OCI-LY7 (cell line): ENCODE data around the gene KRTAP25-1. TPM values are rescaled to one million over a fixed set of nuclear protein-coding genes. Genes with fewer than 3 reads are reported as not detected.

Source experiments
- Bru-seq: library from RNA; stranded (reverse); fragments of 400-500 nt; gene quantifications from one replicate; lab custom pipeline; 2021; lab: Mats Ljungman, UMichigan
- BruChase-seq, 2 experiments: library from RNA; stranded (reverse); fragments of 400-500 nt; gene quantifications; one replicate each; lab custom pipeline; 2021; lab: Mats Ljungman, UMichigan
- BruUV-seq: library from RNA; stranded (reverse); fragments of 400-500 nt; replicated peaks from 2 replicates; lab custom pipeline; 2021; lab: Mats Ljungman, UMichigan
- CTCF ChIA-PET: fragments of 300-600 bp; sonication (Branson Sonifier 250); formaldehyde crosslinking; loops from one replicate; lab custom pipeline; 2022; ENCODE audit warnings: antibody characterized with exemption; ENCODE audit not compliant: unreplicated experiment; lab: Charles Lee
- POLR2A ChIA-PET: fragments of 300-600 bp; sonication (Branson Sonifier 250); formaldehyde crosslinking; loops from one replicate; lab custom pipeline; 2022; ENCODE audit warnings: antibody characterized with exemption; lab: Charles Lee
- DNase-seq: peaks from one replicate; pipeline ENCODE4 v3.0.0-alpha.2; 2015; ENCODE audit warnings: low spot score
- H2AFZ ChIP-seq: fragments of 200-600 bp; sonication (generic), shearing (Covaris generic); 2 replicates; pipeline ENCODE4 v1.6.1; 2014; ENCODE audit warnings: mild to moderate bottlenecking, antibody characterized with exemption, low read length, moderate library complexity
- H3K27ac ChIP-seq: fragments of 200-600 bp; sonication (generic); 2 replicates; pipeline ENCODE4 v1.5.1; 2014; ENCODE audit warnings: mixed run types, low read depth, mild to moderate bottlenecking, moderate library complexity, low read length, inconsistent platforms; ENCODE audit not compliant: poor library complexity, severe bottlenecking
- H3K36me3 ChIP-seq: fragments of 200-600 bp; sonication (generic); 2 replicates; pipeline ENCODE4 v1.6.1; 2014; ENCODE audit warnings: mild to moderate bottlenecking, antibody characterized with exemption, low read length, moderate library complexity, mixed read lengths; ENCODE audit not compliant: insufficient read depth
- H3K4me1 ChIP-seq: fragments of 200-600 bp; sonication (generic); 2 replicates; pipeline ENCODE4 v1.5.1; 2014; ENCODE audit warnings: mild to moderate bottlenecking, low read length; ENCODE audit not compliant: insufficient read depth, poor library complexity, severe bottlenecking
- H3K4me2 ChIP-seq: fragments of 200-600 bp; sonication (generic); 2 replicates; pipeline ENCODE4 v1.6.1; 2014; ENCODE audit warnings: mild to moderate bottlenecking, low read length
- H3K4me3 ChIP-seq: fragments of 200-600 bp; sonication (generic); 2 replicates; pipeline ENCODE4 v1.5.1; 2014; ENCODE audit warnings: mild to moderate bottlenecking, low read depth, low read length; ENCODE audit not compliant: poor library complexity, severe bottlenecking
- H3K79me2 ChIP-seq: fragments of 200-600 bp; sonication (generic); 2 replicates; pipeline ENCODE4 v1.6.1; 2016; ENCODE audit warnings: low read depth, mild to moderate bottlenecking, low read length, moderate library complexity, mixed read lengths; ENCODE audit not compliant: insufficient read depth
- H3K9me2 ChIP-seq: fragments of 200-600 bp; sonication (generic); 2 replicates; pipeline ENCODE4 v1.6.1; 2016; ENCODE audit warnings: mild to moderate bottlenecking, low read length, mixed read lengths; ENCODE audit not compliant: insufficient read depth
- H3K9me3 ChIP-seq: fragments of 200-600 bp; sonication (generic); 2 replicates; pipeline ENCODE4 v1.6.1; 2014; ENCODE audit warnings: mild to moderate bottlenecking, mixed run types, low read length, mixed read lengths
- H4K20me1 ChIP-seq: fragments of 200-600 bp; sonication (generic); 2 replicates; pipeline ENCODE4 v1.6.1; 2014; ENCODE audit warnings: mild to moderate bottlenecking, antibody characterized with exemption, low read length, moderate library complexity, mixed read lengths; ENCODE audit not compliant: insufficient read depth
- EZH2phosphoT487 ChIP-seq: fragments of 200-600 bp; sonication (generic); IDR thresholded peaks from 2 replicates; pipeline ENCODE4 v1.6.1; 2018; ENCODE audit warnings: low read depth, borderline replicate concordance, mild to moderate bottlenecking, mixed run types, antibody characterized with exemption, low read length, moderate library complexity, mixed read lengths
- intact Hi-C: fragments of 100-400 bp; cut with micrococcal nuclease; formaldehyde crosslinking; loops from one replicate; pipeline ENCODE4 v1.10.0; 2022; ENCODE audit not compliant: unreplicated experiment
- long read RNA-seq: library from polyadenylated mRNA; stranded (forward); transcript quantifications from one replicate; pipeline ENCODE4 v2.0.0, GENCODE V29; 2022
- total RNA-seq, 2 experiments: library from RNA; depleted of rRNA in 1 of 2; stranded (reverse); fragments of >200 nt in 1 of 2; shearing (Covaris generic) in 1 of 2; gene quantifications; 2 replicates each; pipeline ENCODE4 v1.2.3, GENCODE V29; 2014 to 2022
- TF ChIP-seq, protein P1 (sequence below): fragments of 200-600 bp; sonication (generic); conservative IDR thresholded peaks from 2 replicates; pipeline ENCODE4 v1.5.1; 2014; ENCODE audit warnings: mild to moderate bottlenecking, antibody characterized with exemption, low read length, moderate library complexity, mixed read lengths

Gene KRTAP25-1, protein sequence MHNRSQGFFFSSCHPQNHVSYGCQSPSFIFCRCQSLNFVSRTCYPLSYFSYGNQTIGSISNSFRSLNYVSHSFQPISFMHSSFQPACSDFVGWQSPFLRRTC
- total RNA-seq (2014; rRNA removed; shearing (Covaris generic)) (not detected in 2 replicates), total RNA-seq (2022) (not detected in 2 replicates), Bru-seq, nascent RNA (not detected), BruChase-seq, experiment 1, labeled RNA remaining after a 6-hour chase (not detected), BruChase-seq, experiment 2, labeled RNA remaining after a 2-hour chase (not detected)
- long read RNA-seq: 0 reads

DNA sequence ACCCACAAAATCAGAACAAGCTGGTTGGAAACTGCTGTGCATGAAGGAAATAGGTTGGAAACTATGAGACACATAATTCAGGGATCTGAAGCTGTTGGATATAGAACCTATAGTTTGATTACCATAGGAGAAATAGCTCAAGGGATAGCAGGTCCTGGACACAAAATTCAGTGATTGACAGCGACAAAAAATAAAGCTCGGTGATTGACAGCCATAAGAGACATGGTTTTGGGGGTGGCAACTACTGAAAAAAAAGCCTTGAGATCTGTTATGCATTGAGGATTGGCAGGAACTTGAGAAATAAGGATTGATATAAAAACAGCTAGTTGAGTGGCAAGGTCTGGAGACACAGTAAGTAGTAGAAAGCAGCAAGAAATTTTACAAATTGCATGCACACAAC lies at the start of gene KRTAP25-1:
Gene KRTAP25-1 (minus strand): TSS at position 300 of the 400 bp plus-strand sequence. CDS start 24 bp downstream, at position 276.
- Histone ChIP-seq H3K9me2 (no peaks in the 10 kb centered on the region), H4K20me1 (no peaks in the 10 kb centered on the region), H3K27ac (no peak within 1 kb of the TSS), H3K4me1 (no peaks in the 10 kb centered on the region), H3K36me3 (no peaks in the 10 kb centered on the region), H3K4me3 (no peak within 1 kb of the TSS), H3K9me3 (no peaks in the 10 kb centered on the region), H3K4me2 (no peak within 1 kb of the TSS), H3K79me2 (no peaks in the 10 kb centered on the region), H2AFZ (no peak within 1 kb of the TSS)
- ChIA-PET CTCF (no interaction called here), POLR2A (interaction anchor here (0.7 kb wide), 1 partner anchor 122 kb away, joined by 3 read pairs; no protein-coding TSS in a partner anchor)
- no peak for TF ChIP-seq EZH2phosphoT487
- TF ChIP-seq, protein P1, sequence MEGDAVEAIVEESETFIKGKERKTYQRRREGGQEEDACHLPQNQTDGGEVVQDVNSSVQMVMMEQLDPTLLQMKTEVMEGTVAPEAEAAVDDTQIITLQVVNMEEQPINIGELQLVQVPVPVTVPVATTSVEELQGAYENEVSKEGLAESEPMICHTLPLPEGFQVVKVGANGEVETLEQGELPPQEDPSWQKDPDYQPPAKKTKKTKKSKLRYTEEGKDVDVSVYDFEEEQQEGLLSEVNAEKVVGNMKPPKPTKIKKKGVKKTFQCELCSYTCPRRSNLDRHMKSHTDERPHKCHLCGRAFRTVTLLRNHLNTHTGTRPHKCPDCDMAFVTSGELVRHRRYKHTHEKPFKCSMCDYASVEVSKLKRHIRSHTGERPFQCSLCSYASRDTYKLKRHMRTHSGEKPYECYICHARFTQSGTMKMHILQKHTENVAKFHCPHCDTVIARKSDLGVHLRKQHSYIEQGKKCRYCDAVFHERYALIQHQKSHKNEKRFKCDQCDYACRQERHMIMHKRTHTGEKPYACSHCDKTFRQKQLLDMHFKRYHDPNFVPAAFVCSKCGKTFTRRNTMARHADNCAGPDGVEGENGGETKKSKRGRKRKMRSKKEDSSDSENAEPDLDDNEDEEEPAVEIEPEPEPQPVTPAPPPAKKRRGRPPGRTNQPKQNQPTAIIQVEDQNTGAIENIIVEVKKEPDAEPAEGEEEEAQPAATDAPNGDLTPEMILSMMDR: no peak
- no TSS peak for BruUV-seq
- no peak for DNase-seq
- intact Hi-C loops: no loop called here

DNA sequence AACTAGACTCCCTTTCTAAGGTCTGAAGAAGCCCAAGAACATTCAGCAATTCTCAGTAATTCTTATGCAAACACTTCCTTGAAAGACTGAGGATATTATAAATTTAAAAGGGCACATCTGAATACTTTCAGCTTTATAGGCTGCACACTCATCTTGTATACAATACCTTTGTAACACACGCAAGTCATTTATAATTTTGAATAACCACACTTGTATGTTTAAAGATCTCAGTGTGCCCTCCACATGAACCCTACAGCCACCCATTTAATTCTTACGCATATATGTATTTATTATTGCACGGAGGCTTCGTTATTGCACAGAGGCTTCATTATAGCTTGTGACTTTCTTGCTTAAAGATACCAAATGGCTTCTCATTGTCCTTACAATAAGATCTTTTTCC lies 49.4 kb upstream of the KRTAP25-1 start:
- Histone ChIP-seq H3K4me2 (no peak overlapping the region), H3K9me2 (no peaks in the 10 kb centered on the region), H2AFZ (no peak overlapping the region), H3K4me1 (no peaks in the 10 kb centered on the region), H3K36me3 (no peaks in the 10 kb centered on the region), H3K9me3 (no peaks in the 10 kb centered on the region), H3K79me2 (no peaks in the 10 kb centered on the region), H4K20me1 (no peaks in the 10 kb centered on the region), H3K27ac (no peak overlapping the region), H3K4me3 (no peak overlapping the region)
- ChIA-PET POLR2A (no interaction called here), CTCF (no interaction called here)
- BruUV-seq: no TSS peak
- DNase-seq: no peak
- TF ChIP-seq, protein P1: no peak
- no peak for TF ChIP-seq EZH2phosphoT487
- intact Hi-C loops: no loop called here

DNA sequence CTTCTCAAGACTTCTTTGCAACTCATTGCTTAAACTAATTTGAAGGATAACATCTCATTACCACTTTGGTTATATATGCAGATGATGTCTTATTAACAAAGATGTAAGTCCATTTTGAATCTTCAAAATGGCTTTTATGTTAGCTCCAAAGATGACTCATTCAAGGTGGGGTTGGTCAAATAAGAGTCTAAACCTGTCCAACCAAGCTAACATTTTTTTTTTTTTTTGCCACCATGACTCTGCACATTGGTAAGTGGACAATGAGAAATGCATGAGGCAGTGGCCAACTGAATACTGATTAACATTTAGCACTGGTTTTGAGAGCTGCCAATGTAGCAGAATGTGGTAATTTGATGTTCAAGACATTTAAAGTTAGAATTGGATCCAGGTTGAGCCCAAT lies 48.5 kb upstream of the KRTAP25-1 start:
- ChIA-PET POLR2A (no interaction called here), CTCF (no interaction called here)
- no TSS peak for BruUV-seq
- Histone ChIP-seq H4K20me1 (no peaks in the 10 kb centered on the region), H3K9me2 (no peaks in the 10 kb centered on the region), H3K4me1 (no peaks in the 10 kb centered on the region), H3K79me2 (no peaks in the 10 kb centered on the region), H3K27ac (no peak overlapping the region), H3K36me3 (no peaks in the 10 kb centered on the region), H3K9me3 (no peaks in the 10 kb centered on the region), H2AFZ (no peak overlapping the region), H3K4me2 (no peak overlapping the region), H3K4me3 (no peak overlapping the region)
- intact Hi-C loops: no loop called here
- no peak for TF ChIP-seq EZH2phosphoT487
- TF ChIP-seq, protein P1: no peak
- no peak for DNase-seq
